DMS79 treated with DMSO at 0.1 percent for 48 hours (cell line): ENCODE results near the gene ALKBH3.

Source experiments
- DNase-seq: peaks from one replicate; lab custom pipeline; 2025; lab: John Stamatoyannopoulos, UW

Gene ALKBH3

DNA sequence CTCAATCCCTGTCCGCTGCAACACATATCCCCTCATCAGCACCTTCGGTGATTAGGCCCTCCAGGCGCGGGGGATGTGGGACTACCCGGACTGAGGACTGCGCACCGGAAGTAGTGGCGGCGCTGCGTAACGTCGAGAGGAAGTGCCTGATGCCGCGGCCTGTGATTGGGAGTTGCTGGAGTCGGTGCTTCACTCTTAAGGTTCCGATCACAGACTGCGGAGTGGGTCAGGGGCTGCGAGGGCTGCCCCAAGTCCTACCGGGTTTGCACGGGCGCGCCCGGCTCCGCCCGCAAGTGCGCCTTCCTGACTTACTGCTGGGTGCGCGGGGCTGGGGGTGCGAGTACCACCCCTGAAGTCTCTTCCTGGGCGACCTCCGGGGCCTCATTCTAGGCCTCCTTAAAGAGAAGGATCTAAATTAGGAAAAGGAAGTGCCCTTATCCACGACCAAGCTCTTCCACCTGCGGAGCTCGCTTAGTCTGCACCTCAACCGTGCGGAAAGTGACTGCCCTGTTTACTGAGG is at the start of gene ALKBH3:
TSS of gene ALKBH3 (plus strand) at position 192 of the 520 bp plus-strand sequence. CDS start 1,822 bp downstream, outside the sequence.
- DNase-seq = peak; percentile 91

DNA sequence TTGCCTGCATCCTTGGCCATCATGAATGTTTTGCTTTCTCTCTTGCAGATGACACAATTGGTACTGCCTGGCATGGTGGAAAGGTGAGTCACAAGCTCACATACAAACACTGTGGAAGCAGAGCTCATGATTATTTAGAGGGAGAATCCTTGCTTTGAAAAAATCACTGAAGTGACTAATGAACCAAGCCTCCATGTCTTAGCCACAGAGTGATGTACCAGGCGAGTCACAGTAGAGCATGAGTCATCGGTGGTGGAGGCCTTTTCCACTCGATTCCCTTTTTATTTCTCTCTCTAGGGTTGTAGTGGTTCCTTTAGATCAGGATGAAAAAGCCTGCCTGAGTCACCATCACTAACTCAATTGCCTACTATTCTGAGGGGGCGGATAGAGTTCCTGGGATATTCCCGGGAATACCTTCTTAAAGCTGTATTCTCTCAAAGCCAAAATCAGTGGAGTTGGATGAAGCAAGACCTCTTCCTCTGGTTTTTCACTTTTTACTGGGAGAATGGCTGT is 49.6 kb upstream of the ALKBH3 start:
- no peak for DNase-seq

GRCh38 chr11:43832536-43832935 is 48.1 kb upstream of the ALKBH3 start:
- DNase-seq = no peak

DNA sequence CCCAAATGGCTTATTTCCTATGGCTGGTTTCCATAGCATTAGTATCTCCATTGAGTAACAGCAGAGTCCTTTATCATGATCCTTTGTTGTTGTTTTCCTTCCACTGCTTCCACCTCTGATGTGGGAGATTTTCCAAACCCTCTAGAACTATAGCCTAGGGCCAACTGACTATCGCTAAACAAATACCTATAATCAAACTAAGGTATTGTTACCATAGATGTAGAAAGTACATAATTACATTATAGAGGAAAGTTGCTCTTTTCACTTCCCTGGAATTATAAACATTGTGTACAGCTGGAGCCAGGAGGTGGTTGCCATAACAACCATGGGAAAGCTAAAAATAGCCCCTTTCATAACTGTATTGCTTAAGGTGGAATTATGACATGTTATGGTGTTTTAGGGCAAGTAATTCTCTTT is 47.0 kb upstream of the ALKBH3 start:
- no peak for DNase-seq

DNA sequence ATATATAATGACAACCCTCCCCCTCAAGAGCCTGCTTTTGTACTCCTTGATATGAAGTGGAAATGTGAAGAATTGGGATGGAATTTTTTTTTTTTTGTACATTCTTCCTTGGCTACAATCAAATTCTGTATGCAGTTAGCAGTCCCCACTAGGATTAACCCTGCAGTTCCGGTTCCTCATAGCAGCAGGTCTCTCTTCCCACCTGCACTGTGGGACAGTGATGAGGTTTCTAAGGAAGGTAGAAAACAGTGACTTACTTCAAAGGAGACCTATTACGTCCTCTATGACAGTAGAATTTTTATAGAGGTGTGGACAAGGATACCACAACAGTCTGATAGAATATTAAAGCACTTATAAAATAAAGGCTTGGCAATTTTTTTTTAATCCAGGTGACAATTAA is 46.3 kb upstream of the ALKBH3 start:
- DNase-seq = no peak

GRCh38 chr11:43835104-43835503 is 45.5 kb upstream of the ALKBH3 start:
- no peak for DNase-seq

DNA sequence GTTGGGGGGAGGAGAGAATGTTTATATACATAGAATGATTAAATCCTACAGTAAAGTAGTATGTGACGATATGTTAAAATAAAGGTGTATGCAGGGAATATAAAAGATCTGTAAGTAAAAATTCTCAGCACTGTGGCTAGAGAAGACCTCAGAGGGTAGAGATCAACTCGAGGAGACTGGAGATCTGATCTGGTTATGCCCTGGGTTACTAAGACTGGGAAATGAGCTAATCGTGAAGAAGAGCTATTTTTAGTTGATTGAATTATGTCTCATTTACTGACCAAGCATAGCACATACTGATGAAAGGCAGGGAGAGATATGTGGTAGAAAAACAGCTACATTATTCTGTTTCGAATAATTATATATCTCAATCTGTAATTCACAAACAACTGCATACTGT is 42.8 kb upstream of the ALKBH3 start:
- DNase-seq = no peak

- DNase-seq = no peak
Observed at GRCh38 chr11:43842021-43842420, 38.6 kb upstream of the ALKBH3 start.

- DNase-seq = no peak
Observed at GRCh38 chr11:43845816-43846215, 34.8 kb upstream of the ALKBH3 start.

DNA sequence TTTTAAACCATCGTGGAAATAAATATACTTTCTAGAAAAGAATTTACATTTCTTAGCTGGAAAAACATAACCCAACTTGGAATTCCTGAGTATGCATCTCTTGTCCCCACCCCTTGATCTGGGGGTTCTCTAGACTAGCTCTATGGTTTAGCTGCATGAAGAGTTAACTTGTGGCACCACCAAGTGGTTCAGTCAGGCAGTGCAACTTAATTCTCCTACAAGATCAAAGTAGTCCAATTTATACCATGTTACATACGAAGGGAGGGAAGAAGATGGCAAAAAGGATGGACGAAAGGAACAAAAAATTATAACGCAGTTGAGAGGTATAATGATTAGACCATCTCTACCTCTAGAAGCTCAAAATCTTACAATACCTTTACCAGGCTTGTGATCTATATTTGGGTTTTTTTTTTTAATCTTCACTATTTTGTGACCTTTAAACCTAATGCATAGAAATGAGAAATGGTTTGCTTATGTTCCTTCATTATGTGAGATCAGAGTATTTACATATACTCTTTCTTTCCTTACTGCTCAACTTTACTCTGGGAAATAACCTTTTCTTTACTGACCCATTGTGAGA is 28.5 kb upstream of the ALKBH3 start:
- DNase-seq = peak; percentile 5

- no peak for DNase-seq
Observed at GRCh38 chr11:43853781-43854180, 26.9 kb upstream of the ALKBH3 start.

DNA sequence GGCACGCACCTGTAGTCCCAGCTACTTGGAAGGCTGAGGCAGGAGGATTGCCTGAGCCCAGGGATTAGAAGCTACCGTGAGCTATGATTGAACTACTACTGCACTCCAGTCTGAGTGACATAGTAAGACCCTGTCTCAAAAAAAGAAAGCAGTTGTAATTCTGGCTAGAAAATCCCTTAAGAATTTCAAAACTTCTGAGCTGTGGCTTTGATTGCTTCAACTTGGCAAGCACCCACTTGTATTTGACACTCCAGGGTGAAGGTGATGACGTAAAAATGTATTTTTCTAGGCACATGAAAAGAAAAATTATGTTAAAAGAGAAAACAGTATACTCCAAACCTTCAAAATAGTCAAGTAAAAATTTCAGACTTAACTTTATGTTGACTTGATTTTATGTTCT is 23.6 kb upstream of the ALKBH3 start:
- no peak for DNase-seq

GRCh38 chr11:43861141-43861540 is 19.5 kb upstream of the ALKBH3 start:
- no peak for DNase-seq

GRCh38 chr11:43866520-43866919 is 14.1 kb upstream of the ALKBH3 start:
- no peak for DNase-seq

DNA sequence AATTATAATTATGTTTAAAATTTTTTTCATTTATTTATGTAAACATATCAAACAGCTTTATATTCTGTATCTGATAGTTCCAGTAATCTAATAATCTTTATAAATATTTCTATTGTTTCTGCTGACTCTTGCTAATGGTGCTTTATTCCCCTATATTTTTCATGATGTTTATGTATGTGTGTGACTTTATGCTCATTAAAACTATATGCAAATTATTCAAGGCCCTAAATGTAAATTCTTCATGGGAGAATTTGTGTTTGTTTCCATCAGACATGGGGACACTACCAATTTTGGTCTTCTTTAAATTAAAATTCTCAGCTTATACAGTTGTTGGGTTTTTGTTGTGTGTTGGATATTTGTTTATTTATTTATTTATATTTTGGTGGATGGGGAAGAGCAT is 13.7 kb upstream of the ALKBH3 start:
- no peak for DNase-seq

- DNase-seq = no peak
Observed at GRCh38 chr11:43868852-43869567, 11.6 kb upstream of the ALKBH3 start.

DNA sequence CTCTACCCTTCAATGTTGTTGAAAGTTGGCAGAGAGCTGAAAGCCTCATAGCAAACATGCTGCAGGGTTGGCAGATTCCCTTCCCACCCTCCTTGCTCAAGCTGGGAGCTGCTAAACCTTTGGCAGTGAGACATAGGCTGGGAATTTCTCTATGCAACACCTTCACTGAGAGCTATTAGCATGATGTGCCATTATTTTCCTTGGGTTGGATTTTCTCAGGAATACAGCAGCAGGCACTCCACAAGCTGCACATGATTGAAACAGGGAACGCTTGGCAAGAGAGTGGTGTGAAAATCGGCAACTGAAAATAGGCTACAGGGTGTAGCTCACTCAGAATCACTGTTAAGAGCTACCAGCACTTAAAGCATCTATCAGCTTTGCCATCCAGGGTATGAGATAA is 9.6 kb upstream of the ALKBH3 start:
- no peak for DNase-seq

- DNase-seq = no peak
Observed at GRCh38 chr11:43872995-43873394, 7.6 kb upstream of the ALKBH3 start.

DNA sequence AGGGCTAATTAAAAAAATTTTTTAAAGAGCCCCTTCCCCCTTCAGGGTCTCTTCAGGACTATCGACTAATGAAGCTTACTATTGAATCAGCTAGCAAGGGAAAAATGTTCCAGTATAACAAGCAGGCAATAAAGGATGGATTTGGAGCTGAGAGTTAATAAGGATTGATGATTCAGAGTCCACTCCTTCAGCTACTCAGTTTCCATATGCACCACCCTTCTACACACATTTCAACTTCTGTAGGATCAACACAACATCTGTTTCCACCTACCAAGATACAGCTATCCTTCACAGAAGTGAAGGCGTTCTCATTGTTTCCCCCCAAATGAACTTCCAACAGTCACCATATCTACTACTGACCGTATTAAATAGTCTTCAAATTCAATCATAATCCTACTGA is 6.6 kb upstream of the ALKBH3 start:
- no peak for DNase-seq

DNA sequence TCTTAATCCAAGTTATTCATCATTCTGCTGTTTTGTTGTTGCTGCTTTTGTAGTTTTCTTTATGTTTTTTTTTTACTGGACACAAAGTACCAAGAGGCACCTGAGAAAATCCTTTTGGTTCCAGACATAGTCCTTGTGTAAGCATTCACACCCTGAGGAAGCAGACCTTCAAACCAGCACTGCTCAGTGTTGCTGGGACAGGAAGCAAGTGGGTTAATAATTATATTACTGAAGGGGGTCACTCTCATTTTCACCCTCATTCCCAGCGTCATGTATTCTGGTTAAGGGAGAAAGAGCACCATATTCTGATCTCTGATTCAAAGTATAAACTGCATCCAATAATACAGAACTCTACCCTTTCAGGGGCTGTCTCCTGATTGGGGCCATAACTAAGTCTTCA is 5.9 kb upstream of the ALKBH3 start:
- DNase-seq = no peak

GRCh38 chr11:43879789-43880639 is 617 bp upstream of the ALKBH3 start:
- no peak for DNase-seq

GRCh38 chr11:43892851-43893250 is 12.2 kb downstream of the ALKBH3 start:
- no peak for DNase-seq

GRCh38 chr11:43894546-43894945 is 13.9 kb downstream of the ALKBH3 start:
- DNase-seq = no peak
